ENCODE results near the gene OTOP2. TPM values are rescaled to one million over a fixed set of nuclear protein-coding genes. Genes with fewer than 3 reads are reported as not detected.
A peak's percentile ranks its signal among the peaks of the same experiment; 100 is the strongest.
"Not testable (repeated sequence)": the region's sequence is repeated elsewhere in the genome, so short reads cannot be mapped to it uniquely, and the experiment has no call there.

Gene OTOP2
- total RNA-seq, 1 donor = not detected

- DNase-seq (ENCODE audit: low read depth in 2 of 3, low spot score in 2 of 3) = not testable (repeated sequence)
Observed at GRCh38 chr17:74969501-74969900, 45.4 kb downstream of the OTOP2 start.

DNA sequence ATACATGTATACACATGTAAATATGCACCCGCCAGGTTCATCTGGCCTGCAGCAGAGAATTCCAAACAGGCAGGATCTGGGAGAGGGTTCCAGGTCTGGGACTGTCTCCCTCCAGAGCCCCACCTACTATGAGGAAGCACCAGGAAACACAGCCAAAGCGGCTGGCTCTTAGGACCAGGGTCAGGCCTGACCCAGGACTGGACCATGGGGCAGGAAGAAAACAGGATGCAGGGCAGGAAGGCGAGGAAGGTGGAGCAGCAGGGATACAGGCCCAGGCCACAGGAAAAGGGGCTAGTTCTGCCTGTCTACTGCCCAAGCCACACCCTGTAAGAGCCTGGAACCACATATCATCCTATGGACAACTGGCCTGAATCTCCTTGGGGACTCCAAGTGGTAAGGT is 46.3 kb downstream of the OTOP2 start:
- no peak for DNase-seq (ENCODE audit: low read depth in 2 of 3, low spot score in 2 of 3)

- DNase-seq (ENCODE audit: low read depth in 2 of 3, low spot score in 2 of 3) = no peak
Observed at GRCh38 chr17:74971069-74971841, 47.2 kb downstream of the OTOP2 start.

DNA sequence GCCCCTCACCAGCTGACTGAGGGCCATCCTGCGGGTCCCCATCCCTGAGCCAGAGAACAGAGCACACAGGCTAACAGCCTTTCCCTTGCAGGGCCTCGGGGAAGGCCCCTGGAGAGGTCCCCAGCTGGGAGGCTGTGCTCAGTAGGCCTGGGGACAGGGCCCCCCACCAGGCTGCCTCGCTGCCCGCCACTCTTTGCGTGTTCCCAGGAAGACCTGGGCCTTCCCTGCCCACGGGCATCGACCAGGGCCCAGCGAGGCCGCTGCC is 47.7 kb downstream of the OTOP2 start:
- no peak for DNase-seq (ENCODE audit: low read depth in 2 of 3, low spot score in 2 of 3)

- peak in 2 of 3 donors; percentile 64 to 71 for DNase-seq (ENCODE audit: low read depth in 2 of 3, low spot score in 2 of 3)
Observed at GRCh38 chr17:74972107-74972972, 48.3 kb downstream of the OTOP2 start, which contains the start of gene HID1. Gene HID1, minus strand, starts transcription at chr17:74972759. Its CDS starts 103 bp downstream, at chr17:74972656.

- DNase-seq (ENCODE audit: low read depth in 2 of 3, low spot score in 2 of 3) = no peak
Observed at GRCh38 chr17:74972973-74973328, 48.9 kb downstream of the OTOP2 start.

- no peak for DNase-seq (ENCODE audit: low read depth in 2 of 3, low spot score in 2 of 3)
Observed at GRCh38 chr17:74975943-74976342, 51.9 kb downstream of the OTOP2 start.

GRCh38 chr17:74977802-74978201 is 53.7 kb downstream of the OTOP2 start:
- DNase-seq (ENCODE audit: low read depth in 2 of 3, low spot score in 2 of 3) = no peak

DNA sequence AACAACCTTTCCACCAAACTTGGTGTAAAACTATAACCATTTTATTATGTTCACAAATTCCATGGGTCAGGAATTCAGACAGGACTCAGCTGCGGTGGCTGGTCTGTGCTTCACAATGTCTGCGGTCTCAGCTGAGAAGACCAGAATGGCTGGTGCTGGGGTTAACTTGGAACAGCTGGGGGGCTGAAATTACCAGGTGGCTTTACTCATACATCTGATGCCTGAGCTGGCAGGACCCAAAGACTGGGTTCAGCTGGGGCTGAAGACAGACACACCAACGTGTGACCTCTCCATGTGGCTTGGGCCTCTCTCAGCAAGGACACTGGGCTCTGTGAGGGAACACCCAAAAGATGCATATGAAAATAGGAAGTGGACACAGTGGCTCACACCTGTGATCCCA is 54.2 kb downstream of the OTOP2 start:
- DNase-seq (ENCODE audit: low read depth in 2 of 3, low spot score in 2 of 3) = no peak

GRCh38 chr17:74979408-74980146 is 55.5 kb downstream of the OTOP2 start:
- DNase-seq (ENCODE audit: low read depth in 2 of 3, low spot score in 2 of 3) = no peak

GRCh38 chr17:74981318-74981978 is 57.4 kb downstream of the OTOP2 start:
- DNase-seq (ENCODE audit: low read depth in 2 of 3, low spot score in 2 of 3) = no peak

- DNase-seq (ENCODE audit: low read depth in 2 of 3, low spot score in 2 of 3) = peak; percentile 66 to 83 (median 76)
Observed at GRCh38 chr17:74981979-74982662, 58.0 kb downstream of the OTOP2 start.

DNA sequence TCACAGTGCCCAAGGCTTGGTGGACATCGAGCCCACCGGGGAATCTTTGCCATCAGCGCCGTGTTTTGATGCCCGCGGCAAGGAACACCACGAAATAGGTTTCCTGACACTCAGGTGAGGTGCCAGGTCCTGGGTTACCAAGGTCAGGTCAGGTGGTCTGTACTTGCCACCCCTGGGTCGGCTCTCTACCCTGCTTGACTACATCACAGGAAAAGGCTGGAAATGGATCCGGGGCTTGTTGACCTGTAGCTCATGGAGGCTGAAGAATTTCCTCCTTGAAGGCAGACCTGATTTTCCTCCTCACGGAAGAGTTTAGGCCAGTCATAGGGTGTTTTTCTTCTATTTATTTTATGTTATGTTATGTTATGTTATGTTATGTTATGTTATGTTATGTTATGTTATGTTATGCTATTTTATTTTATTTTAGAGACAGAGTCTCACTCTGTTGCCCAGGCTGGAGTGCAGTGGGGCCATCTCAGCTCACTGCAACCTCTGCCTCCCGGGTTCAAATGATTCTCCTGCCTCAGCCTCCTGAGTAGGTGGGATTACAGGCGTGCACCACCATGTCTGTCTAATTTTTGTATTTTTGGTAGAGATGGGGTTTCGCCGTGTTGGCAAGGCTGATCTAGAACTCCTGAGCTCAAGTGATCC is 58.7 kb downstream of the OTOP2 start:
- not testable (repeated sequence) for DNase-seq (ENCODE audit: low read depth in 2 of 3, low spot score in 2 of 3)

Other genes starting within 250 kb of the OTOP2 start
- gene CD300LF, start 211.3 kb upstream of the OTOP2 start, total RNA-seq = 25.3 TPM
- 79.7 TPM for gene RAB37, start 187.0 kb upstream of the OTOP2 start, total RNA-seq
- 74.6 TPM for gene NHERF1, start 175.6 kb upstream of the OTOP2 start, total RNA-seq
- 37.4 TPM for gene NAT9, start 147.9 kb upstream of the OTOP2 start, total RNA-seq
- 0.27 TPM for gene GRIN2C, start 64.4 kb upstream of the OTOP2 start, total RNA-seq
- gene FDXR, start 51.3 kb upstream of the OTOP2 start, total RNA-seq = 8.9 TPM
- not detected for gene FADS6, start 30.6 kb upstream of the OTOP2 start, total RNA-seq
- gene USH1G, start 1.0 kb upstream of the OTOP2 start, total RNA-seq = under 0.01 TPM
- gene OTOP3, start 11.6 kb downstream of the OTOP2 start, total RNA-seq = not detected
- gene HID1, start 48.5 kb downstream of the OTOP2 start, total RNA-seq = 1.1 TPM
- gene CDR2L, start 63.4 kb downstream of the OTOP2 start, total RNA-seq = 2.2 TPM
- 16.7 TPM for gene MRPL58, start 88.4 kb downstream of the OTOP2 start, total RNA-seq
- gene ATP5PD, start 122.7 kb downstream of the OTOP2 start, total RNA-seq = 73.5 TPM
- gene KCTD2, start 123.0 kb downstream of the OTOP2 start, total RNA-seq = 18.6 TPM
- 47.4 TPM for gene SLC16A5, start 163.7 kb downstream of the OTOP2 start, total RNA-seq
- 10.8 TPM for gene ARMC7, start 185.7 kb downstream of the OTOP2 start, total RNA-seq
- 87.5 TPM for gene NT5C, start 207.5 kb downstream of the OTOP2 start, total RNA-seq
- gene JPT1, start 230.2 kb downstream of the OTOP2 start, total RNA-seq = 30.2 TPM